ENCODE results near the gene TMEM80.
"Not testable (repeated sequence)": the region's sequence is repeated elsewhere in the genome, so short reads cannot be mapped to it uniquely, and the experiment has no call there.

The TMEM80 gene

GRCh38 chr11:695538-696248 is at the start of gene TMEM80:
TSS of gene TMEM80 (plus strand) at chr11:695816. CDS start at chr11:695828, 12 bp downstream.
- peak; percentile 99 for DNase-seq

- DNase-seq = no peak
Observed at GRCh38 chr11:646214-646613, 49.4 kb upstream of the TMEM80 start.

DNA sequence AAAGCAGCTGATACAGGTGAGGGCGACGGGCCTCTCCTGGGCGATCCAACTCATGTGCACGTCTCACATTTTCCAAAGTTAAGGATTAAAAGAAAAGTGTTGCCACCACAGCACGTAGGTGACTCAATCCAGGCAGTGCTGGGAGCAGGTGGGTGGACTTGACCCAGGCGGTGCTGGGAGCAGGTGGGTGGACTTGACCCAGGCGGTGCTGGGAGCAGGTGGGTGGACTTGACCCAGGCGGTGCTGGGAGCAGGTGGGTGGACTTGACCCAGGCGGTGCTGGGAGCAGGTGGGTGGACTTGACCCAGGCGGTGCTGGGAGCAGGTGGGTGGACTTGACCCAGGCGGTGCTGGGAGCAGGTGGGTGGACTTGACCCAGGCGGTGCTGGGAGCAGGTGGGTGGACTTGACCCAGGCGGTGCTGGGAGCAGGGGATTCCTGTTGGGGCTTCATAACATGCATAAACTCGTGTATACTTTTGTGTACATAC is 47.9 kb upstream of the TMEM80 start:
- not testable (repeated sequence) for DNase-seq

DNA sequence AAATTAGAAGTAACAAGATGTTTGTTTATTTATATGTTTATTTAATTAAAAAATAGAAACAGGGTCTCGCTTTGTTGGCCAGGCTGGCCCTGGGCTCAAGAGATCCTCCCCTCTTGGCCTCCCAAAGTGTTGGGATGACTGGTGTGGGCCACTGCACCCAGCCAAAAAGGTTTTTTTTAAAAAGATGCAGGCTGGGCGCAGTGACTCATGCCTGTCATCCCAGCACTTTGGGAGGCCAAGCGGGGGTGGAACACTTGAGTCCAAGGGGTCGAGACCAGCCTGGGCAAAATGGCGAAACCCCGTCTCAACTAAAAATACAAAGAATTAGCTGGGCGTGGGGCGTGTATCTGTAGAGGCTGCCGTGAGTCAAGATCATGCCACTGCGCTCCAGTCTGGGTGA is 45.1 kb upstream of the TMEM80 start:
- no peak for DNase-seq

GRCh38 chr11:653136-653535 is 42.5 kb upstream of the TMEM80 start:
- DNase-seq = not testable (repeated sequence)

DNA sequence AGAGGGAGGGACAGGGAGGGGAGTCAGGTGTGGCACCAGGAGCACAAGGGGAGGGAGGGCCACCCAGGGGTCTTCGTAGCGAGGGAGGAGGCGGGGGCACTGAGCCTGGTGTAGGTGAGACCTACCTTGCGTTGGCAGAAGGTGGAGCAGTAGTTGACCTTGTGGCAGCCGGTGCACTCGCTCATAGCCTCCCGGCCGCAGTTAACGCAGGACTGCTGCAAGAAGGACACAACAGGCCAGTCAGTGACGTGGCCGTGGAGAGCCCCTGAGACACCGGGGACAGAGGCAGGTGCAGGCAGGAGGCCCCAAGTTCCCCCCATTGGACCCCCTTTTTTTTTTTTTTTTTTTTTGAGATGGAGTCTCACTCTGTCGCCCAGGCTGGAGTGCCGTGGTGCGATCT is 41.8 kb upstream of the TMEM80 start:
- DNase-seq = no peak

- not testable (repeated sequence) for DNase-seq
Observed at GRCh38 chr11:654444-654843, 41.2 kb upstream of the TMEM80 start.

GRCh38 chr11:655036-655726 is 40.4 kb upstream of the TMEM80 start:
- no peak for DNase-seq

DNA sequence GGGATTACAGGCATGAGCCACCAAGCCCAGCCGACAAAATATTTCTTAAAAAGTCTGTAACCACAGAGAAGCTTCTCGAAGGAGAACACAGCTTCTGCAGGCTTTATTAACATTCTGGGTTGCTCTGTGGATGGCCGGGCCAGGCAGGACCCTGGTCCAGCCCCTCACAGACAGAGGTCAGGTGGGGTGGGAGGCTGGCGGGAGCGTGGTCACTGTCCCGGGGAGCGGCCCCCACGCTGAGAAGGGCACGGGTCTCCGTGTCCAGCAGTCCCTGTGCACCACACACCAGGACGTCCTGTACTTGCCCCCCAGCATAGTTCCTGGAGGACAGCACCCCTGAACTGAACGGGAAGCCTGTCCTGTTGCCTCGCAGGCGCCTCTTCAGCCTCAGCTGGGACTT is 39.2 kb upstream of the TMEM80 start:
- DNase-seq = no peak

GRCh38 chr11:656866-657265 is 38.8 kb upstream of the TMEM80 start:
- no peak for DNase-seq

- DNase-seq = no peak
Observed at GRCh38 chr11:657691-658126, 37.9 kb upstream of the TMEM80 start.

GRCh38 chr11:659532-660085 is 36.0 kb upstream of the TMEM80 start:
- DNase-seq = no peak

GRCh38 chr11:660281-660680 is 35.3 kb upstream of the TMEM80 start:
- no peak for DNase-seq

- DNase-seq = no peak
Observed at GRCh38 chr11:660681-661444, 34.8 kb upstream of the TMEM80 start.

GRCh38 chr11:662689-663274 is 32.8 kb upstream of the TMEM80 start:
- peak; percentile 73 for DNase-seq

GRCh38 chr11:665062-665703 is 30.4 kb upstream of the TMEM80 start:
- DNase-seq = no peak

DNA sequence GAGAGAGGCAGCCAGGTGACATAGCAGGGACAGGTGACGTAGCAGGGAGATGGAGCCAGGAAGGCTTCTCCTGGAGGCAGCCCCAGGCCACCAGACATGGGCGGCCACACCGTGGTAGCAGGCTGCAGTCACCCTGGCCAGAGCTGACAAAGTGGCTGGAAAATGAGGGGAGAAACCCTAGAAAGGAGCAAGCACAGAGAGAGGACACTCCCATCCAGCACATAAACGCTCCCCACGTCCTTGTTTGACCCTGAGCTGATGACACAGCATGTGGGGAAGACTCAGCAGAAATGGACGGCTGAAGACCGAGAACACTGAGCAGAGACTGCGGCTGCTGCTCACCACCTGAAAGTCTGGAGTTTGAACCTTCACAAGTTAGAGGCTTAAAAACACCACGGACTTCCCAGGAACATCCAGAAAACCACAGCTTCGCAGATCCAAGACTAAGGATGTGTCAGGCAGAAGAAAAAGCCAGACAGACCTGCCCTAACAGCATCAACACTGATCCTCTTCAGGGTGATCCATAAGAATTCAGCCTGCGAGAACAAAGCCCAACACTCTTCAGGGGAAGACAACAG is 29.8 kb upstream of the TMEM80 start:
- no peak for DNase-seq

DNA sequence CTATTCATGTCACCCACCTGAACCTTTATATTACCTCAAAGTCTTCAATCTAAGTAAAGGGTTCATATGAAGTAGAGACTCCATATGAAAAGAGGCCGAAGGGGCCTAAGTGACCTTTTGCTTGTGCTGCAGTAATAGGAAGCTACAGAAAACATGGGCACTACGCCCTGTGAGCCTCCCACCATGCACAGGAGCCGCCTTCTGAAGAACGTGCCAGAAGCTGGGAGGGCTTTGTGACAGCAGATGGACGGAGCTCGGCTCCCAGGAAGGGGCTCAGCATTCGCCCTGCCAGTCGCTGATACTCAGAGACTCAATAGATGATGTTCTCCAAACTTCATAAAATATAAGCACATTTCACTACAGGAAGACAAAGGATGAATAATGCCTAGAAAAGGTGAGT is 21.8 kb upstream of the TMEM80 start:
- DNase-seq = no peak

DNA sequence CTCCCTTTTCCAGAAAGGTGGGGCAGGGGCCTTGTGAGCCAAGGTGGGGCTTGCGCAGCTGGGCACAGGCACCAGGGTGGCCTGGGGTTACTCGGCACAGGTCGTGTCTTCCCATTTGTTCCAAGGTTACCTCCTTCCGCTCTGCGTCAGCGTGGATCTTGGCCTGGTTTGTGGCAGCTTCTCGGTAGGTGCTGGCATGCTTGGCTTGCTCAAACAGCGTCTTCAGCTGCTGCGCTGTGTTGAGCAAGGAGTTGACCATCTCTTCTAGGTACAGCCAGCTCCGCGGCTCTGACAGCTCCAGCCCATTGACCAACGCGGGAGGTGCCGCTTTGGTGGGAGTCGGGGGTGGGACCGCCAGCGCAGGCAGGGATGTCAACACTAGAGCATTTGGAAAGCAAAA is 21.2 kb upstream of the TMEM80 start:
- no peak for DNase-seq

DNA sequence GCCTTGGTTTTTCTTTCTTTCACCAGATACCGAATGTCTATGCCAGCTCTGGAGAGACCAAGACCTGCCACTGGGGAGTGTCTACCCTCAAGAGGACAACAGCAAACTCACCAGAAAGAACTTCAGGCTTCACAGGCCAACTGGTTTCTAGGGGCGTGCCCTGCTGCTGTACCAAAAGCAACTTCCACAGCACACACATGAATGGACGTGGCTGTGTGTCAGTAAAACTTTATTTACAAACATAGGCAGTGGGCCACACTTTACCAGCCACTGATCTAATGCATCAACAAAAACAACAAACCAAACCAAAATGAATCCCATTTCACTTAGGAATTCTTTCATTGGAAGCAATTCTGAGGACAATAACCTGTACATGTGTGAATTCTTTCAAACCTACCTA is 17.3 kb upstream of the TMEM80 start:
- no peak for DNase-seq

DNA sequence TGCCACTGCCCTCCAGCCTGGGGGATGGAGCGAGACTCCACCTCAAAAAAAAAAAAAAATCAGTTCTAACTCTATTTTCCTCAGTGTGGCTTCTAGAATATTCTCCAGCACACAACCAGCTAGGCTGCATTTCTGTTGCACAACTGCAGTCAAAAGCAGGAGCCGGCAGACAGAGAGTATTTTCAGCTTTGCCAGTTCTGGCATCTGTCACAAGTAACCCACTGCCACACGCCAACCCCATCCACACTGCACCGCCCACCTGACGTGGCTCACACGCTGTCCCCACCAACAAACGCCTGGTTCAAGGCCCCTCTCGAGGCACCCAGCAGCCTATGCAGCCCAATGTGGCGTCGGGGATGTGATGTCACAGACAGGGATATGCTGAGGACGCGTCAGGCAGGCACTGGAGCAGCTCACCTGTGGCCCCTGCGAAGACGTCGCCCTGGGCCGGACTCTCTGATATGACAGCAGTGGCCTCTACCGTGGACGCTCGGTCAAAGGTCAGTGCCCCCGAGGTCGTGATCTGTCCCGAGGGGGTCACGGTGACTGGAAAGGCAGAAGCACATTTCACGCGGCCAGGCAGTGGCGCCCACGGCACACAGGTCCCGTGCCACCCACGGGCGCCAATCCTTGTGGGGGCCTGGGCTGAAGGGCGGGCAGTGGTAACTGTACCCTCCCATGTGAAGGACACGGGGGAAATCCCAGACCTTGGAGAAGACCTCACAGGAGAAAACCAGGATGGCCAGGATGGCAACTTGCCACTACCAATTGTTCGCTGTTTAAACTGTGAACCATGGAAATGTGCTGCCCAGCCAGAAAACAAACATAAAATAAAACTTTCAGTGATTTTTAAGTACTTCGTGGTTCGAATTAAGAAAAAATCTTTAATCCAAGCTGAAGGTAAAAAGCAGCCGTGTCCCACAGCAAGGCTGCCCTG is 16.1 kb upstream of the TMEM80 start:
- no peak for DNase-seq
